ENCODE data around the gene CBX3. TPM values are rescaled to one million over a fixed set of nuclear protein-coding genes. Genes with fewer than 3 reads are reported as not detected.

CBX3 gene
- total and polyA plus RNA-seq, 2 experiments from 2014 or later, result 236 to 249 TPM

DNA sequence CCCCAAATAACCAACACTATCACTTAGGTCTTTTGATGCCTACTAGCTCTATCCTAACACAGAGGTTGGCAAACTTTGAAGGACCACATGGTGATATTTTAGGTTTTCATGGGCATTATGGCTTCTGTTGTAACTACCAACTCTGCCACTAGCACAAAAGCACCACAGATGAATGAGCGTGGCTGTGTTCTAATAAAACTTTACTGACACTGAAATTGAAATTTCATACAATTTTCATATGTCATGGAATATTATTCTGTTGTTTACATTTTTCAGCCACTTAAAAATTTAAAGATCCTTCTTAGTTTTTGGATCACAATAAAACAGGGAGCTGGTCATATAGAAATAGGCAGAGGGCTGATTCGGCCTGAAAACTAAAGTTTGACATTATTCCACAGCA, 26.4 kb downstream of the CBX3 start (continued):
- TF ChIP-seq ZNF331 (CRISPR knock-in tag; IDR thresholded peaks at IDR 0.05; ENCODE audit: low read depth), result no peak

DNA sequence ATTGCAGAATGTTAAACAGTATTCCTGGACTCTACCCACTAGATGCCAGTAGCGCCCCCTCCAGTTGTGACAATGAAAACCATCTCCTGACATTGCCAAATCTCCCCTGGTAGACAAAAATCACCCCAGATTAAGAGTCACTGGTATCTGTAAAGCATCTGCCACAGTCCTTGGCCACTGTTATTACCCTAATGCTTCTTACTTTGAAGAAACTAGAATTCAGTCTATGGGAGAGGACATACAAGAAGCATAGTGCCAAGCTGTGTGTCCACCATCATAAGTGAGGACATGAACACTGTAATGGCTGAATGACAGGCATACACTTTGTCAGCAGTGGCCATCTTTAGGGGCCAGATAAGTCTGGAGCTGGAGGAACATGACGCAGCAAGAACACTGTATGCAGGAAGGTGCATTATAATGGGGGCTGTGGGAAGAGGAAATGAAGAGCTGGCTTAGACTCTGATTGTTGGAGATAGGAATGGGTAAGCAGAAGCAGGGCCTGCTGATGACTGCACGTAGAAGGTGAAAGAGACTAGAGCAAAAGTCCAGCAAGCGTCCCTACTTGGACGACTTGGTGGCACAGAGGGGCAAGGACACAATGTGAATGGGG, 32.5 kb downstream of the CBX3 start:
- Histone ChIP-seq H3K4me3 (no peak overlapping the region), H2AFZ (peak overlapping the region; percentile 84; the same call in 1 of the 2 replicates), H4K20me1 (replicated peaks; ENCODE audit: insufficient read depth) (no peaks in the 10 kb centered on the region), H3F3A (replicated peaks; ENCODE audit: low read depth) (no peaks in the 10 kb centered on the region), H3K9me2 (ENCODE audit: insufficient read depth) (no peaks in the 10 kb centered on the region), H3K36me3 (ENCODE audit: insufficient read depth) (no peaks in the 10 kb centered on the region), H3K79me2 (replicated peaks; ENCODE audit: insufficient read depth) (no peaks in the 10 kb centered on the region), H3K27ac (ENCODE audit: low read depth) (no peak overlapping the region), H3K4me2 (no peak overlapping the region), H3K27me3 (ENCODE audit: insufficient read depth) (no peaks in the 10 kb centered on the region), H3K4me1 (ENCODE audit: insufficient read depth) (peaks cover 5% of the 10 kb centered on the region; the same call in 1 of the 2 replicates)
- Mint-ChIP-seq H3K27me3 (ENCODE audit: insufficient read depth, low read depth, poor library complexity) (peaks cover 3% of the 10 kb centered on the region), H3K4me1 (peaks cover 4% of the 10 kb centered on the region; the same call in 2 of the 3 replicates), H3K9me3 (peaks cover 8% of the 10 kb centered on the region), H3K4me3 (no peak overlapping the region), H3K36me3 (ENCODE audit: low read depth) (0 out of 3 replicates have a peak, but pooled peaks cover 1% of the 10 kb centered on the region), H3K27ac (no peak overlapping the region)
- no peak for DNase-seq (ENCODE audit: low spot score)
- ATAC-seq, result no peak
- TF ChIP-seq ZNF114 (CRISPR knock-in tag; IDR thresholded peaks at IDR 0.05) (no peak), ZNF331 (CRISPR knock-in tag; IDR thresholded peaks at IDR 0.05; ENCODE audit: low read depth) (no peak), POLR2AphosphoS5 (IDR thresholded peaks at IDR 0.05; ENCODE audit: low read depth) (no peak), NANOG (IDR thresholded peaks at IDR 0.05; ENCODE audit: borderline replicate concordance) (no peak)
- TF ChIP-seq, protein P1, sequence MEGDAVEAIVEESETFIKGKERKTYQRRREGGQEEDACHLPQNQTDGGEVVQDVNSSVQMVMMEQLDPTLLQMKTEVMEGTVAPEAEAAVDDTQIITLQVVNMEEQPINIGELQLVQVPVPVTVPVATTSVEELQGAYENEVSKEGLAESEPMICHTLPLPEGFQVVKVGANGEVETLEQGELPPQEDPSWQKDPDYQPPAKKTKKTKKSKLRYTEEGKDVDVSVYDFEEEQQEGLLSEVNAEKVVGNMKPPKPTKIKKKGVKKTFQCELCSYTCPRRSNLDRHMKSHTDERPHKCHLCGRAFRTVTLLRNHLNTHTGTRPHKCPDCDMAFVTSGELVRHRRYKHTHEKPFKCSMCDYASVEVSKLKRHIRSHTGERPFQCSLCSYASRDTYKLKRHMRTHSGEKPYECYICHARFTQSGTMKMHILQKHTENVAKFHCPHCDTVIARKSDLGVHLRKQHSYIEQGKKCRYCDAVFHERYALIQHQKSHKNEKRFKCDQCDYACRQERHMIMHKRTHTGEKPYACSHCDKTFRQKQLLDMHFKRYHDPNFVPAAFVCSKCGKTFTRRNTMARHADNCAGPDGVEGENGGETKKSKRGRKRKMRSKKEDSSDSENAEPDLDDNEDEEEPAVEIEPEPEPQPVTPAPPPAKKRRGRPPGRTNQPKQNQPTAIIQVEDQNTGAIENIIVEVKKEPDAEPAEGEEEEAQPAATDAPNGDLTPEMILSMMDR (conservative IDR thresholded peaks at IDR 0.05; ENCODE audit: low read depth in 2 of 2), result peak; percentile 38 to 40; a peak in 3 of 4 replicates

DNA sequence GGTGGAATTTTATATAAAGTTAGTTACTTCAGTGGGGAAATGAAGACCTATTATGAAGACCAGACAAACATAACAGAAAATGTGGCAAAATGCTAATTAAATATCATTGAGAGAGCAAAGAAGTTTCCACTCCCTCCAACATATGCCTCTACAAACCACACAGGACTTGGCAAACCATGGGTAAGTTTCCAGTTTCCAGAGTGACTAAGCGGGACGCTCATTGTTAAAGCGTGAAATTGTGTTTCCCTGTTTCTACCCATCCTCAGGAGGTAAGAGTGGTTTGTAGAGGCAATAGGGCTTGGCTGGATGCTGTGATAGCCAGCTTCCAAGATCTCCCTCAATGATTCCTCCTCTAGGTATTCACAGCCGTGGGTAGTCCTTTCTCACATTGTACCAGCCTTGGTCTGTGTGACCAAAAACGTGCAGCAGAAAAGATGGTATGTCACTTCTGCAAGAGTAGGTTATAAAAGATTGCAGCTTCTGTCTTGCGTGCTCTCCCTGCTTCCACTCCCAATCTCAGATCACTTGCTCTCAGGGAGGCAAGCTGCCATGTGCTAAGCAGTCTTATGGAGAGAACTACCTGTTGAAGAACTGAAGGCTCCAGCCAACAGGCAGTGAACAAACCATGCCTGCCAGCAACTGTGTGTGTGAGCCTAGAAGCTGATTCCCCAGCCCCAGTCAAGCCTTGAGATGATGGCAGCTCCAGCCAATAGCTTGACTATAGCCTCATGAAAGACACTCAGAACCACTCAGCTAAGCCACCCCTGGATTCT, 35.7 kb downstream of the CBX3 start:
- Histone ChIP-seq H3K79me2 (replicated peaks; ENCODE audit: insufficient read depth) (no peaks in the 10 kb centered on the region), H4K20me1 (replicated peaks; ENCODE audit: insufficient read depth) (no peaks in the 10 kb centered on the region), H3K27me3 (ENCODE audit: insufficient read depth) (no peaks in the 10 kb centered on the region), H3K9me2 (ENCODE audit: insufficient read depth) (no peaks in the 10 kb centered on the region), H3K4me3 (no peak overlapping the region), H3K4me2 (no peak overlapping the region), H3F3A (replicated peaks; ENCODE audit: low read depth) (no peaks in the 10 kb centered on the region), H3K36me3 (ENCODE audit: insufficient read depth) (no peaks in the 10 kb centered on the region), H3K27ac (ENCODE audit: low read depth) (no peak overlapping the region), H2AFZ (peak overlapping the region; percentile 54), H3K4me1 (ENCODE audit: insufficient read depth) (peaks cover 5% of the 10 kb centered on the region; the same call in 1 of the 2 replicates)
- no peak for ATAC-seq
- TF ChIP-seq, protein P1 (conservative IDR thresholded peaks at IDR 0.05; ENCODE audit: low read depth in 2 of 2), result no peak
- TF ChIP-seq STAT1 (IDR thresholded peaks at IDR 0.05; ENCODE audit: unreplicated experiment), result no peak
- TF ChIP-seq POLR2AphosphoS5 (IDR thresholded peaks at IDR 0.05; ENCODE audit: low read depth), result no peak
- H3K36me3 Mint-ChIP-seq (ENCODE audit: low read depth), result no peaks in the 10 kb centered on the region
- no peaks in the 10 kb centered on the region for H3K9me3 Mint-ChIP-seq
- peaks cover 4% of the 10 kb centered on the region; the same call in 2 of the 3 replicates for H3K4me1 Mint-ChIP-seq
- H3K4me3 Mint-ChIP-seq, result no peak overlapping the region
- no peak for DNase-seq (ENCODE audit: low spot score)
- no peak overlapping the region for H3K27ac Mint-ChIP-seq
- peaks cover 2% of the 10 kb centered on the region for H3K27me3 Mint-ChIP-seq (ENCODE audit: insufficient read depth, low read depth, poor library complexity)

Data from GM23338 (cell line).